Hematopoietic multipotent progenitor cell treated with erythropoietin and hydrocortisone succinate and interleukin-3 and kit ligand, for 8 days (in vitro differentiated cells): ENCODE measurements around the gene USP9X.
"Not testable (repeated sequence)": the region's sequence is repeated elsewhere in the genome, so short reads cannot be mapped to it uniquely, and the experiment has no call there.

Experiments used
- DNase-seq: peaks from one replicate; pipeline ENCODE4 v3.0.0-alpha.2; 2015

The USP9X gene

DNA sequence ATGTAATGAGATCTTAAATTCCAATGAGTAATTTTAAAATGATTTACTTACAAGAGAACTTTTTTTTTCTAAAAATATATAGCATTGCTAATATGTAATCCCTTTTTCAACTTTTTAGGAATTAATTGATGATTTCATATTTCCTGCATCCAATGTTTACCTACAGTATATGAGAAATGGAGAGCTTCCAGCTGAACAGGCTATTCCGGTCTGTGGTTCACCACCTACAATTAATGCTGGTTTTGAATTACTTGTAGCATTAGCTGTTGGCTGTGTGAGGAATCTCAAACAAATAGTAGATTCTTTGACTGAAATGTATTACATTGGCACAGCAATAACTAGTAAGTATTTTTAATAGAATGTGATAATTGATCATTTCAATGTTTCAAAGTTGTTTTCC is 113.2 kb downstream of the USP9X start:
- DNase-seq, result no peak

DNA sequence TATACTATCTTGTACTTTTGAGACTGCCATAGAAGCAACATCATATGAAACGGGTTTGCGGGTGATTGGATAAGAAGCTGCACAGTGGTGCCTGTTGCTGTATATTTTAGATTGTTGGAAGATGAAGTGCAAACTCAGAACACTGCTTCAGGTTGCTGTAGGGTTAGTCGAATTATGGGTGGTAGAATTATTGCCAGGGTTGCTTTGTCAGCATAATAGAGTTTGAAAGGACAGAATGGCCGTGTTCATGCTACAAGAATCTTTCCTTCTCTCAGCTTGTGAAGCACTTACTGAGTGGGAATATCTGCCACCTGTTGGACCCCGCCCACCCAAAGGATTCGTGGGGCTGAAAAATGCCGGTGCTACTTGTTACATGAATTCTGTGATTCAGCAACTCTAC is 115.5 kb downstream of the USP9X start:
- no peak for DNase-seq

DNA sequence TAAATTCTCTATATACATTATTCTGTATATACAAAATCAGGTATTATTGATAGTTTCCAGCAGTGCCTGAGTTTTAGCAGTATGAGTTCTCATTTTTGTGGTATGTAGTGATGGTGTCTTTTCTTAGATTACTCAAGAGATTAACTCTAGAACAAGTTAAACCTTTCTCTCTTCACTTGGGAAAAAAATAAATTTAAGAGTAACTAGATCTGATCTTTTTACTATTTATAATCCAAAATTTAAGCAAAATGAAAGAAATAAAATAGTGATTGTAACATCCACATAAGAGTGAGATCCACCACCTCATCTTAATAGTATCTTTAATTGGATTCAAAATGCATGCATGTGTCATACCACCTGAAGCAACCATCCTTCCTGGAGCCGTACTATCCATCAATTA is 124.6 kb downstream of the USP9X start:
- DNase-seq, result no peak

DNA sequence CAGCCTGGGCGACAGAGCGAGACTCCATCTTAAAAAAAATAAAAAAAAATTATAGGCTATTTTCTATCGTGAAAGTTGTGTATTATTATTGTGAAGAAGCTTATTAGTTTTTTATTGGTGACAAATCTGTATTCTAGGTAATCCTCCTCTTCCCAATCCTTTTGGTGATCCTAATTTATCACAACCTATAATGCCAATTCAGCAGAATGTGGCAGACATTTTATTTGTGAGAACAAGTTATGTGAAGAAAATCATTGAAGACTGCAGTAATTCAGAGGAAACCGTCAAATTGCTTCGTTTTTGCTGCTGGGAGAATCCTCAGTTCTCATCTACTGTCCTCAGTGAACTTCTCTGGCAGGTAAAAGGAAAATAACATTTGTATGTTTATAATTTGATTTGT is 139.4 kb downstream of the USP9X start:
- DNase-seq, result no peak

DNA sequence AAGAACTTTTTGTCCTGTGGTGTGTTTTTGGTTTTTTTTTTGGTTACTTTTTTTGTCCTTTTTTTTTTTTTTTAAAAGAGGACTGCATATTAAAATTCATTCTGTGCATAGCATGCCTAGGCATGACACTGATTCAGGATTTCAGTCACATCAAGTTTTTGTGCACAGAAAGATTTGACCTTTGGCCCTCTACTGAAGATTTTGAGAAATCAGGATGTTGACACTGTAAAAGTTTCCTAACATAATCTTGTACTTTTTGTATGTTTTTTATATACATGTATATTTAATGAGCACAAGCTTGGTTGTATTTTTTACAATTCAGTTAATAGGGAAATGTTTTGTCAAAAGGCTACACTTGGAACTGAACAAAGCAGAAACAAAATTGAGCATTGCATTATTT is 148.7 kb downstream of the USP9X start:
- DNase-seq, result no peak

DNA sequence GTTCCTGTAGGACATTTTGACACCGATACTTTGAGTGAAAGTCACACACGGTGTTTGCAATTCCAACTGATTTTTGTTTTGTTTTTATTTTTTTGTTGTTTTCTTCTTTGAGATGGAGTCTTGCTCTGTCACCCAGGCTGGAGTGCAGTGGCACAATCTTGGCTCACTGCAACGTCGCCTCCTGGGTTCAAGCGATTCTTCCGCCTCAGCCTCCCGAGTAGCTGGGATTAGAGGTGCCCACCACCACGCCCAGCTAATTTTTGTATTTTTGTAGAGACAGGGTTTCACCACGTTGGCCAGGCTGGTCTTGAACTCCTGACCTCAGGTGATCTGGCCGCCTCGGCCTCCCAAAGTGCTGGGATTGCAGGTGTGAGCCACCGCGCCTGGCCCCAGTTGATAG is 149.2 kb downstream of the USP9X start:
- not testable (repeated sequence) for DNase-seq

DNA sequence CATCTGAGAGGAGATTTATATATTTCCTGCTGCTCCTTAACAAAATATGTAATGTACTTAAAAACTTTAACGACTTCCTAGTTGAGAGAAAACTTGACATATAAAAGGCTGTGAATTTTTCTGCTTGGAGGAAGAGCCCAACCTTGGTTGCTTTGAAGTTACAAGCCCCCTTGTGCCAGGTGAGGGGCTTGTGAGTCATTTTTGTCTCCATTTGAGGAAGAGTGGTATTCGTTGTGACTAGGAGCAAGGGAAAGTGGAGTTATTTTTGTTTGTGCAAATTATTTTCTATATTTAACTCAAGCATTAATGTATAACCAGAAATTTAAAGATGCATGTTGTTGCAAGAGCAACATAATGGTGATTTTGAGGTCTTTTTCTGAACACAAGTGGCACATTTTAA is 149.7 kb downstream of the USP9X start:
- no peak for DNase-seq

DNA sequence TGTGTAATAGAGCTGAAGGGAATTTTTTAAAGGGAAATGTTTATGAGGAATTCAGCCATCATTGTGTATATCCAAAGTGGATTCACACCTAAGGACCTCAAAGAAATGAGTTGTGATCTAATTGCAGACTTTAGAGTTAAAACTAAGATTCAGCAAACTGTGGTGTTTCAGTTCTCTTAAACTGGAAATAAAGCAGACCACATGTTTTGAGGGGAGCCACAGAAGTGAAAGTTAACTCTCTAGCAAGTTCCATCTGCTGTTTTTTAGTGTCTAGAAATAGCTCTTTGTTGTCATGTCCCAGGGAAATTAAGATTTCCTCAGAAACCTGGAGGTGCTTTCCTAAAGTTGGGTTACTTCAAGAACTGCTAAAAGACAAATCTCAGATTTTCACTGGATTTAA is 151.4 kb downstream of the USP9X start:
- no peak for DNase-seq

DNA sequence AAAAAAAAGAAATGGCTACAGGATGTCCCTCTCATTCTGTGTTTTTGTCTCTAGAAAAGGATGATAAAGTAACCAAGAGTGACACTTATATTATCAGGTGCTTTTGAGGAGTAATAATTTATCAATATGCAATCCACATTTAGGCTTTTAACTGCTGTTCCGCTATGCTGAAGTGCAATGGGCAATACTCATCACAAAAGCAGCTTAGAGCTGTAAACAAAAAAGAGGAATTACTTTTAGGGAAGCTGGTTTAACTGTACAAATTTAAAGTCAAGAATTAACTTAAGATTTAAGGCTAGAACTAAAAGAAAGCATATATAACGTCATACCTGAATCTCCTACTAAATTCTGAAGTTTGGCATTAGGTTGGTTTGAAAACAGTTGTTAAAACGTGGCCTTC is 155.3 kb downstream of the USP9X start:
- DNase-seq, result no peak

DNA sequence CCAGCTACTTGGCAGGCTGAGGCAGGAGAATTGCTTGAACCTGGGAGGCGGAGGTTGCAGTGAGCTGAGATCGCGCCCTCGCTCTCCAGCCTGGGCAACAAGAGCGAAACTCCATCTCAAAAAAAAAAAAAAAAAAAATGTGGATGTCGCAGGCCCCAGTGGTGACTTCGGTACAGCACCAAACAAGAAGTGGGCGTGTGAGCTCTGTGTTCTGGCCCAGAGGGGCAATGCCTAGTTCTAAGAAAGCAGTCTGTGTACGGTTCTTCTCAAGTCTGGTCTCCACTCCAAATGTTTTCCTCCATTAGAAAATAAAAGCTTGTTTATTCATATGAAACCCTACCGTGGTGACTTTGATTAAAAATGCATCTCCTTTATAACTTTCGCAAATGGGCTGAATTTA is 156.7 kb downstream of the USP9X start:
- no peak for DNase-seq

DNA sequence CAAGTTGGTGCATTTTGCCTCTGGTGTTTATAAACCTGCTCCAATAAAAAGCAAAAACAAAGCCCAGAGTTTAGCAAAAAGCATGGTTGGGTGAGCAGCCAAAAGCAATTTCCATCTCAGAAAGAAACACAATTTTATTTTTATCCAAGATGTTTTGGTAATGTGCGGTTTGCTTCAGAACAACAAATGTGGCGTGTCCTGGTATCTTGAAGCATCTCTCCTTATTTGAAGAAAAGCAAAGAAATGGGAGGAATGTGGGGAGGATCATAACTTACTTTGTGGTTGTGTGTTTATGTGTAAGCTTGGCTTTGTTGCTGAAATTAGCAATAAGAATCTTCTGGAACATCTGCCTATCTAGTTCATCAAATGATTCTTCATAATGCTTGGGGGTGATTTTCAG is 160.4 kb downstream of the USP9X start:
- no peak for DNase-seq

DNA sequence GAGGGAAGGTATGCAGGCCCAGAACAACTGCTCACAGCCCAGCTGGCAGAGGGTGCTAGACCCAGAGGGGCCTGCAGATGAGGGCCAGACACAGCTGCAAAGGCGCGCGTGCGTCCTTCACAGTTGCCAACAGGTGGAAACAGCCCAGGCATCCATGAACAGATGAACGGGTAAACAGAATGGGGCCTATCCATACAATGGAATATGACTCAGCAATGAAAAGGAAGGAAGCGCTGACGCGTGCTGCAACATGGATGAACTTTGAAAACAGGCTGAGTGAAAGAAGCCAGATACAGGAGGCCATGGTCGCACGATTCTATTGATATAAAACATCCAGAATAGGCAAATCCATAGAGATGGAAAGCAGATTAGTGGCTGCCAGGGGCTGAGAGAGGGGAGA is 165.6 kb downstream of the USP9X start:
- DNase-seq, result no peak

DNA sequence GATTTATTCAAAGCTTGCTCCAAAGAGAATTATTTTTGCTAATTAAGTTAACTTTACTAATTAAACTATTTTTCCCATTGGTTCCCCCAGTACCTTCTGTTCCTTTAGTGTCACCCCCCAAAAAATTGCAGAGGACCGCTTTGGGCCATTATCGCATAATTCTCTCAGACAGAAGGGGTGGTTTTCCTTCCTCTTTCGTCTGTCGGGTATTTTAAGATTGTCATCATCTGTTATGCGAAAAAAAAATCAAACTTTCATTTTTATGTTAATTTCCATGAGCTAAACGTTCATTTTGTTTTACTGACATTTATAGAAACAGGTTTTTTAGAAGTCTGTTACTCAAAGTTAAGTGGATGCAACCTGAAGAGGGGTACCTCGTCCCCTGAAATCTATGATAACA is 172.6 kb downstream of the USP9X start:
- no peak for DNase-seq

DNA sequence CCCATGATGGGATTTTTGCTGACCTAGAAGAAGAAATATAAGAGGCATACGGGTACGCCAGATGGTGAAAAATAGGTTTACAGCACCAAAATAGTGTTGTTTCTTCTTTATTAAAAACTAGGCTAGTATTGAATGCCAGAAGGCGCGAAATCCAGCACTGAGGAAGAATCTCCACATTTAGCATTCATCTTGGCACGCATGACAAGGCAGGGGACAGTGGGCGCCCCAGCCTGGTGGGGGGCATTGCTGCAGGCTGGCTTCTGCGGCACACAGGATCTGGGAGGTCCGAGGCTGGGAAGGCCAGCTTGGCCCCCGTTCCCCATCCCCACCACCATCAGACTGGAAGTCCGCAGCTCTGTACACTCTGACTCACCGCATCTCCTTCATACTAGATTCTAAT is 173.0 kb downstream of the USP9X start:
- no peak for DNase-seq

DNA sequence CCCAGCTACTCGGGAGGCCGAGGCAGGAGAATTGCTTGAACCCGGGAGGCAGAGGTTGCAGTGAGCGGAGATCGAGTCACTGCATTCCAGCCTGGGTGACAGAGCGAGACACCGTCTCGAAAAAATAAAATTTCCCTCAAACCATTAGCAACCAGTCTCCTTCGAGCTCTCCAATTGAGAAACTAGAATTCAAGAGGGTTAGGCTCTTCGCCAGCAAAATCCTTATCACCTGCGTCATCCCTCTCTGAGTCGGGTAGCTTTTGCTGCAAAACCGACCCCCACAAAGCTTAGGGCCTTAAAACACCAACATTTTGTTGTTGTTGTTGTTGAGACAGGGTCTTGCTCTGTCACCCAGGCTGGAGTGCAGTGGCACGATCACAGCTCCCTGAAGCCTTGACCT is 173.6 kb downstream of the USP9X start:
- no peak for DNase-seq

DNA sequence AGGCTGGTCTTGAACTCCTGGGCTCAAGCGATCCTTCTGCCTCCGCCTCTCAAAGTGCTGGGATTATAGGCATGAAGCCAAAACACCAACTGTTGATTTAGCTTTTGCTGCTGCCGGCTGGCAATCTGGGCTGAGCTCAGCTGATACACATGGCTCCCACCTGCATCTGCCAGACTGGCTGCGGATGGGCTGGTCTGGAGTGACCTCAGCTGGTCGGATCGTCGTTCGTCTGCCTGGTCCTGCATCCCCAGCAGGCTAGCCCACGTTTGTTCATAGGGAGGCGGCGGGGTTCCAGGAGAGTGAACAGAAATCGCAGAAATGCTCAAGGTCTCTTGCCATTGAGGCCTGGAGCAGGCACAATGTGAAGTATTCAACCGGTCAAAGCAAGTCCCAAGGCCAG is 174.3 kb downstream of the USP9X start:
- DNase-seq, result no peak

DNA sequence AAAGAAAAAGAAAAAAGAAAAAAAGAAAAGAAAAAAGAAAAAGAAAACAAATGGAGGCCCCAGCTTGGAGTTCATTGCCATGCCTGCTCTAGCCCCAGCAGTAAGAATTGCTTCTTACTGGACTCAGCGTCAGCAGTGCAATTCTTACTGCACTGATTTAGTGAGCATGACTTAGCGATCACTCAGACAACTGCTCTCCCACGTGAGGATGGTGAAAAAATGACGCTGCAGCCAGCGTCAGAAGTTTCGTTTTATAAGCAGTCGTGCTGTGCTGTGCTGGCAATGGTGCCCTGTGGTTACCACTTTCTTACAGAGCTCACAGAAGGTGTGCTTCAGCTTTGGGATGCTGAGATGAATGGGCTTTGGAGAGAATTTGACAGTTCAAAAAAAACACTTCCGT is 180.4 kb downstream of the USP9X start:
- no peak for DNase-seq

DNA sequence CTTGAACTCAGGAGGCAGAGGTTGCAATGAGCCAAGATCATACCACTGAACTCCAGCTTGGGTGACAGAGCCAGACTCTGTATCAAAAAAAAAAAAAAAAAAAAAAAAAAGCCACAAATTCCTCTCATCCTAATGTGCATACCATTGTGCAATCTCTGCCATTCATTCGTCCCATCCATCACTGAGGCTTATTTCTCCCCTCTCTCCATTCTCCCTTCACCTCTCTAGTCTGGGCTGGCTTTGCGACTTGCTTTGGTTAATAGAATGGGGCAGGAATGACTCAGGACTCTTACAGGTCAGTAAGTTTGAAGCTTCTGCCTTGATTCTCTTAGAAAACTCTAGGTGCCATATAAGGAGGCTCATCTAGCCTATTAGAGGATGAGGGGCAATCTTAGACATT is 188.4 kb downstream of the USP9X start:
- no peak for DNase-seq

DNA sequence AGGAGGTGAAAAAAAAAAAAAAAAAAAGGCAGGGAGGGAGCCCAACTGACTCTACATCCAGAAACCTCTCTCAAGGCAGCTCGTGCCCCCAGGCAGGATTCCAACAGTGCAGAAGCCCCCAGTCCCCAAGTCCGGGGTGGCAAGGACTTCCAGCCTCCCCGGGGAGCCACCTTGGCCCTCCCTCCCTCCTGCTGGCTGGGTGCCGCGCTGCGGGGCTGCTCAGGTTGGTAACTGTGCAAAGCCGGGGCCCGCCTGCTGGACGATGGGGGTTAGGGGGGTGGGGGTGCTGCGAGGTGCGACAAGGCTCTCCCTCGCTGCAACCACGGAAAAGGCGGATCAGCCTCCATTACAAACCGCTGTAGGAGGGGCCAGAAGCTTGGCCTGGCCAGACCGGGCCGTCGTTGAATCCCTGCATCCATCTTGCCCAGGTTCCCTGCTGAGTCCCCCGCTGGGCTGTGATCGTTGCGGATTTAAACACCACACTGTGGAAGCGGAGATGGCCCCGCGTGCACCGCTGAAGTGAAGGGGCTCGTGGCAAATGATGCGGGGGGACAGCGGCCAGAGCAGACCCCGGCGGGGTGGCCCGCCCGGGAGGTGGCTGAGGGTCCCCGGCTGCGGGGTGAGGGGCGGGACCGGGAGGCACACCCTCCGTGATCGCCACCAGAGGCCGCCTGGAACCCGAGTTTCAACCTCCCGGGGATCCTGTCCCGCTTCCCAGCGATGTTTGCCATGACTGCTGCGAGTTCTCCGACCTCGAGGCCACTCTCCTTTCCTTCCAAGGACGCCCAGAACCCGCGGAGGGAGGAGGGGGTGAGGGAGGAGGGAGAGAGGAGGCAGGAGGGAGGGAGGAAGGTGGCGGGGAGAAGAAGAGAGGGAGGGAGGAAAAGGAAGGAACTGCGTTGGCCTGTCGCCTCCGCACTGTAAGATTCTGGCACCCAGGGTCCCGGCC is 190.7 kb downstream of the USP9X start:
- peak; percentile 33 for DNase-seq

DNA sequence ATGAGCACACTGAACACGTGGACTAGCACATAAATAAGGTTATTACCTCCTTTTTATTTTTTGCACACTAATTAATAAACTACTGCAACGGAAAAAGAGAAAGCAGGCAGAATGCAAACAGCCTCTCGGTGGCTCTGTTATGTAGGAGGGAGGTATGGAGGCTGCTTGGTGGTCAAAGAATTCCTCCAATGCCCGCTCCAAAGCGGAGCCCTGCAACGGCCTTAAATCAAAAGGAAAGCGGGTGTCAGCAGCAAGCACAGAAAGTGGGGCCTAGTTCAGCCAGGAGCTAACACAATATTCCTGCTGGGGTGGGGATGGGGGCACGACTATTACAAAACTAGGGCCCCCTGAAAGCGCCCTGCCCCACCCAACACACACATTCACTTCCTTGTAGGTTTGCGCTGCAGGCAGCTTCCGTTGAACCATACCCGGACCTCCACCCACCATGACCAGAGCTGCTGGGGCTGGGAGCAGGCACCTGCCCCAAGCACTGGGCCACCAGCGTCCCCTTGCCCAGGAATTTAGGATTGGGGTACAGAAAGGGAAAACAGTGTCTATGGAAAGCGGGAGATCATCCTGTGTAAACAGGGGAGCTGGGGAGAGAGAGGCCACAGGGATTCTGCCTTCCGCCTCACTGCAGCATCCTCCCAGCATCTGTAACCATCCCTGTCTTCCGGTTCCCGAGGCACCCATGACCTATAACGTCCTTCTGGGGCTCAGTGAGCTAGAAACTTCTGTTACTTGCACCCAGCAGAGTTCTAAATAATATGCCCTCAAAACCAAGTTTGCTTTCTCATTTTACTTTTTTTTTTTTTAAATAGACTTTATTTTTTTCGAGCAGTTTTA is 191.6 kb downstream of the USP9X start:
- DNase-seq, result peak; percentile 3

DNA sequence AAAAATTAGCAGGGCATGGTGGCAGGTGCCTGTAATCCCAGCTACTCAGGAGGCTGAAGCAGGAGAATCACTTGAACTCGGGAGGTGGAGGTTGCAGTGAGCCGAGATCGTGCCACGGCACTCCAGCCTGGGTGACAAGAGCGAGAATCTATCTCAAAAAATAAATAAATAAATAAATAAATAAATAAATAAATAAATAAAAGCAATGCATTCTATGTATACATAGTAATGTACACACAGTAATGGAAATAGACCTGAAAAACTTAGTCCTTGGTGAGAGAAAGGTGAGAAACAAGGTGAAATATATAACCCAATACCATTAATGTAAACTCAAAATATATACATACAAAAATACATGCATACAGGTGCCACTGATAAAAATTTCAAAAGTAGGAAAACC is 197.1 kb downstream of the USP9X start:
- not testable (repeated sequence) for DNase-seq

DNA sequence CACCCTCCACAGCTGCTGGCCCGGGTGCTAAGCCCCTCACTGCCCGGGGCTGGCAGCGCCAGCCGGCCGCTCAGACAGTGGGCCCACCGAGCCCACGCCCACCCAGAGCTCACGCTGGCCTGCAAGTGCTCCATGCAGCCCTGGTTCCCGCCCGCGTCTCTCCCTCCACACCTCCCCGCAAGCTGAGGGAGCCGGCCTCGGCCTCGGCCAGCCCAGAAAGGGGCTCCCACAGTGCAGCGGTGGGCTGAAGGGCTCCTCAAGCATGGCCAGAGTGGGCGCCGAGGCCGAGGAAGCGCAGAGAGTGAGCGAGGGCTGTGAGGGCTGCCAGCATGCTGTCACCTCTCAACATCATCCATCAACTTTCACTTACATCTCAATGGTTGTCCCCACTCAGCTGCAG is 200.7 kb downstream of the USP9X start:
- not testable (repeated sequence) for DNase-seq
